Mammary epithelial cell (primary cell): ENCODE data around the gene WAC.
"Not testable (repeated sequence)": the region's sequence is repeated elsewhere in the genome, so short reads cannot be mapped to it uniquely, and the experiment has no call there.

Source experiments
- CTCF ChIP-seq, 2 donors: IDR thresholded peaks in 1 of 2; conservative IDR thresholded peaks in 1 of 2; 2 replicates each; pipeline ENCODE4 v1.5.1; 2011 to 2012; ENCODE audit warnings: inconsistent platforms in 2 of 2, low read length in 2 of 2, mild to moderate bottlenecking in 2 of 2, control low read depth in 1 of 2, low read depth in 1 of 2; ENCODE audit not compliant: insufficient read depth in 1 of 2; ENCODE audit errors: extremely low read depth in 1 of 2
- EZH2 ChIP-seq: IDR thresholded peaks from 2 replicates; pipeline ENCODE4 v1.6.1; 2012; ENCODE audit warnings: low read length, inconsistent platforms, borderline replicate concordance

GRCh38 chr10:28574214-28574613 is 41.3 kb downstream of the WAC start:
- not testable (repeated sequence) for TF ChIP-seq EZH2; CTCF (conservative IDR thresholded peaks at IDR 0.05 in 1 of 2, IDR thresholded peaks at IDR 0.05 in 1 of 2; ENCODE audit: extremely low read depth in 1 of 2, insufficient read depth in 1 of 2, low read depth in 1 of 2, low read length in 2 of 2)
